HG03342 (cell line): ENCODE results near the gene DPY19L2.
"Not testable (repeated sequence)": the region's sequence is repeated elsewhere in the genome, so short reads cannot be mapped to it uniquely, and the experiment has no call there.

Experiments
- ATAC-seq: cut with Tn5 transposase; IDR thresholded peaks from one replicate; pipeline ENCODE4 v1.9.1; 2021; ENCODE audit warnings: mild to moderate bottlenecking, moderate library complexity; ENCODE audit not compliant: unreplicated experiment

Gene DPY19L2

GRCh38 chr12:63668028-63668799, at the start of gene DPY19L2:
Gene DPY19L2 (minus strand): TSS chr12:63668493. CDS start chr12:63668393, 100 bp downstream.
- ATAC-seq: no peak

- not testable (repeated sequence) for ATAC-seq
Observed at GRCh38 chr12:63716891-63717290, 48.6 kb upstream of the DPY19L2 start.

GRCh38 chr12:63715107-63715625, 46.9 kb upstream of the DPY19L2 start:
- ATAC-seq: not testable (repeated sequence)

- not testable (repeated sequence) for ATAC-seq
Observed at GRCh38 chr12:63714409-63714808, 46.1 kb upstream of the DPY19L2 start.

DNA sequence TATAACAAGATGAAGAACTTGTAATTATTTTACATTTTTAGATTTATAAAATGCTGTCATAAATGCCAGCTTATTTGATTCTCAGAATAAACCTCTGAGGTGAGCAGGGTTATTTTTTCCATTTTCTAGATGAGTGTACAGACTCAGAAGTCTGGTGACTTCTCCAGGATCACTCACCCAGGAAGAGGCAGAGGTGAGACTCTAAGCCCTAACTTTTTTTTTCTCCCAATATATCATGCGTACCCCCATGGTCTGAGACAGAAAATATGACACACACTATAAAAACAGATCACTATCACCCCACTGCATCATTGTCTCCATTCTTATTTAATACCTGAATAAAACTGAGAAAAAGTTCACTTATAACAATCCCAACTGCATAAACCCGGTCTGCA, 45.4 kb upstream of the DPY19L2 start:
- ATAC-seq: peak; percentile 37

GRCh38 chr12:63712979-63713680, 44.8 kb upstream of the DPY19L2 start:
- peak; percentile 14 for ATAC-seq

GRCh38 chr12:63712376-63712974, 44.2 kb upstream of the DPY19L2 start:
- peak; percentile 45 for ATAC-seq

- not testable (repeated sequence) for ATAC-seq
Observed at GRCh38 chr12:63711339-63711738, 43.0 kb upstream of the DPY19L2 start.

GRCh38 chr12:63706336-63706735, 38.0 kb upstream of the DPY19L2 start:
- ATAC-seq: no peak

DNA sequence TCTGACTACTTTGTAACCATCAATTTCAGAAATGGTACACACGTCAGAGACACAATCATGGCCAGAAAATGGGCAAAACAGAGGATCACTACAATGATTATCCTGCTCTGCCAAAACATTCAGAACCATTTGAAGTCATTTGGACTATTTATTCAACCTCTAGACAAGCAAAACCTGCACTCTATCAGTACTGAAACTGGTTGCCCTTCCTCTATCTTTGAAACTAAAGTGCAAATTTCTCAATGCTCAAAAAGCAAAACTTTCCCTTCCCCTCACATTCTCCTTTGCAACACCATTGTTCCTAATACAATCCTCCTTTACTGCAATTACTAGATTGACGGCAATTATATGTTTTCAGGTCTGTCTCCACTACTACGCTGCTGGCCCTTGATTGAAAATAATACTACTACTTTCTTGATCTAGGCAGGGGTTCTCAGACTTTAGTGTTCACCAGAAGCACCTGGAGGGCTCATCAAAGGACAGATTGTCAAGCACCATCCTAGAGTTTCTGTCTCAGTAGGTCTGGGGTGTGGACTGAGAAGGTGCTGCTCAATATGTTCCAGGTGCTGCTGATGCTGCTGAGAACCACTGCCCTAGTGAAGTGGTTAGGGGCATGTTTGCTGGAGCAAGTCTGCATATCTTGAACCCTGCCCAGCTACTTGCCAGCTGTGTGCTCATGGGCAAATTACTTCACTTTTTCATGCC, 31.5 kb upstream of the DPY19L2 start:
- ATAC-seq: not testable (repeated sequence)

- ATAC-seq: not testable (repeated sequence)
Observed at GRCh38 chr12:63699011-63699410, 30.7 kb upstream of the DPY19L2 start.

GRCh38 chr12:63690837-63691236, 22.5 kb upstream of the DPY19L2 start:
- ATAC-seq: not testable (repeated sequence)

DNA sequence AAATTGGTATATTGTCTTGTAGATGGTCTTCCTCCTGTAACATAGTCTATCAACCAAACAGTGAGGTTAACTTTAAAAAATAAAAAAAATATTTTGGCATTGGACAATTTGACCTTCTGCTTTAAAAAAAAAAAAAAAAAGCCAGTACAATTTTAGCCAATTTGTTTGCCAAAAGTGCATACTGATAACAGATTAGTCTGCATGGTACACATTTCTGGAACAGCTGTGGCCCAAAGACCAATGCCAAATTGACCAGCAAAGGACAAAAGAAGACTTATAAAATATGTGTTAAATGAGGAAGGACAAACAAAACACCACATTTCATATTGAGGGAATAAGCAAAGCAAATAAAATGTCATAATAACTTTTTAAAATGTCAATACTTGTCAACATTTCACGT, 20.8 kb upstream of the DPY19L2 start:
- not testable (repeated sequence) for ATAC-seq

- ATAC-seq: not testable (repeated sequence)
Observed at GRCh38 chr12:63686623-63687022, 18.3 kb upstream of the DPY19L2 start.

DNA sequence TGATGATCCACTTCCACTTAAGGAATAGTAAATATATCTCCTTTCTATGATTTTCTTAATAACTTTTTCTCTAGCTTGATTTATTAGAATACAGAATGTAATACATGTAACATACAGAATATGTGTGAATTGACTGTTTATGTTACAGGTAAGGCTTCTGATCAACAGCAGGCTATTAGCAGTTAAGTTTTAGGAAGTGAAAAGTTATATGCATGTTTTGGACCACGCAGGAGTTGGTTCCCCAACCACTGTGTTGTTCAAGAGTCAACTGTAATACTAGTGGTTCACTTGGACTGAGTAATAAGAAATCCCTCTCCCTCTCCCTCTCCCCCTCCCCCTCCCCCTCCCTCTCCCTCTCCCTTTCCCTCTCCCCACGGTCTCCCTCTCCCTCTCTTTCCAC, 17.5 kb upstream of the DPY19L2 start:
- ATAC-seq: not testable (repeated sequence)

GRCh38 chr12:63682617-63683016, 14.3 kb upstream of the DPY19L2 start:
- not testable (repeated sequence) for ATAC-seq

- ATAC-seq: not testable (repeated sequence)
Observed at GRCh38 chr12:63680758-63681157, 12.5 kb upstream of the DPY19L2 start.

GRCh38 chr12:63672550-63672949, 4.3 kb upstream of the DPY19L2 start:
- not testable (repeated sequence) for ATAC-seq

GRCh38 chr12:63669936-63670335, 1.6 kb upstream of the DPY19L2 start:
- not testable (repeated sequence) for ATAC-seq

GRCh38 chr12:63669427-63669826, 1.1 kb upstream of the DPY19L2 start:
- ATAC-seq: not testable (repeated sequence)
